SU-DHL-6 (cell line): ENCODE results near the gene FBXL20.

Experiments
- EZH2phosphoT487 ChIP-seq: fragments of 200-600 bp; sonication (generic), shearing (Covaris generic); conservative IDR thresholded peaks from 2 replicates; pipeline ENCODE4 v1.6.1; 2018; ENCODE audit warnings: mild to moderate bottlenecking, antibody characterized with exemption, low read length, moderate library complexity, mixed read lengths
- TF ChIP-seq, protein P1 (sequence below): fragments of 200-600 bp; sonication (generic); IDR thresholded peaks from one replicate; pipeline ENCODE4 v1.5.1; 2017; ENCODE audit warnings: antibody characterized with exemption, mild to moderate bottlenecking, low read length, moderate library complexity; ENCODE audit not compliant: insufficient read depth, poor library complexity, severe bottlenecking

DNA sequence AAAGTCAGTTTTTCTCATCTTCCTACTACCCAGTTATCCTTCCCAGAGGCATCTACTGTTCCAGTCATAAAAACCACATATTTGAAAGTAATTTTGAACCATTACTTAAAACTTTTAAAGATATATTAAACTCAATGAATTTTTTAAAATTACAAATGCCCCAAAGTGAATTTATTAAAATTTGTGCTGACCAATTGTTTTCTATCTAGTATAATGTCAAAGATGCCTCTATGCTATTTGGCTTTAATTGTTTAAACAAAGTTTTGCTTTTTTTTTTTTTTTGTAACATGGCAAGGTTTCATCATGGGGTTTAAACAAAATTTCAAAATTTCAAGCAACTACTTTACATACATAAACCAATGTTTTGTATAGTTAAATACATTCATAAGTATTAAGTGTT is 60.7 kb downstream of the FBXL20 start:
- TF ChIP-seq, protein P1, sequence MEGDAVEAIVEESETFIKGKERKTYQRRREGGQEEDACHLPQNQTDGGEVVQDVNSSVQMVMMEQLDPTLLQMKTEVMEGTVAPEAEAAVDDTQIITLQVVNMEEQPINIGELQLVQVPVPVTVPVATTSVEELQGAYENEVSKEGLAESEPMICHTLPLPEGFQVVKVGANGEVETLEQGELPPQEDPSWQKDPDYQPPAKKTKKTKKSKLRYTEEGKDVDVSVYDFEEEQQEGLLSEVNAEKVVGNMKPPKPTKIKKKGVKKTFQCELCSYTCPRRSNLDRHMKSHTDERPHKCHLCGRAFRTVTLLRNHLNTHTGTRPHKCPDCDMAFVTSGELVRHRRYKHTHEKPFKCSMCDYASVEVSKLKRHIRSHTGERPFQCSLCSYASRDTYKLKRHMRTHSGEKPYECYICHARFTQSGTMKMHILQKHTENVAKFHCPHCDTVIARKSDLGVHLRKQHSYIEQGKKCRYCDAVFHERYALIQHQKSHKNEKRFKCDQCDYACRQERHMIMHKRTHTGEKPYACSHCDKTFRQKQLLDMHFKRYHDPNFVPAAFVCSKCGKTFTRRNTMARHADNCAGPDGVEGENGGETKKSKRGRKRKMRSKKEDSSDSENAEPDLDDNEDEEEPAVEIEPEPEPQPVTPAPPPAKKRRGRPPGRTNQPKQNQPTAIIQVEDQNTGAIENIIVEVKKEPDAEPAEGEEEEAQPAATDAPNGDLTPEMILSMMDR, result no peak
- no peak for TF ChIP-seq EZH2phosphoT487
